ENCODE data around the gene FZD4.

GRCh38 chr11:86999388-86999787 is 44.2 kb upstream of the FZD4 start:
- TF ChIP-seq CTCF (IDR thresholded peaks at IDR 0.05) (no peak), POLR2A (IDR thresholded peaks at IDR 0.05; ENCODE audit: low read depth) (no peak), EP300 (IDR thresholded peaks at IDR 0.05) (no peak), POLR2AphosphoS5 (IDR thresholded peaks at IDR 0.05) (no peak)
